Ramos (cell line): Measurements from ENCODE around the gene ACTN1.

Experiments used
- in situ Hi-C: fragments of 300-500 bp; cut with MboI; formaldehyde crosslinking; loops from one replicate; pipeline ENCODE4 v1.14.3; 2022; ENCODE audit warnings: low sequenced_read_pairs; ENCODE audit not compliant: unreplicated experiment

Gene ACTN1

GRCh38 chr14:68955164-68955850 is 23.8 kb downstream of the ACTN1 start:
- in situ Hi-C loops = no loop called here

GRCh38 chr14:68953196-68953555 is 25.9 kb downstream of the ACTN1 start:
- in situ Hi-C loops = no loop called here

- in situ Hi-C loops = no loop called here
Observed at GRCh38 chr14:68952531-68953195, 26.4 kb downstream of the ACTN1 start.

GRCh38 chr14:68951800-68952530 is 27.1 kb downstream of the ACTN1 start:
- in situ Hi-C loops = no loop called here

GRCh38 chr14:68951035-68951797 is 27.9 kb downstream of the ACTN1 start:
- in situ Hi-C loops = no loop called here

GRCh38 chr14:68950111-68950510 is 29.0 kb downstream of the ACTN1 start:
- in situ Hi-C loops = no loop called here

GRCh38 chr14:68949601-68949965 is 29.5 kb downstream of the ACTN1 start:
- in situ Hi-C loops = no loop called here

GRCh38 chr14:68948686-68949600 is 30.2 kb downstream of the ACTN1 start:
- in situ Hi-C loops = no loop called here

- in situ Hi-C loops = no loop called here
Observed at GRCh38 chr14:68947802-68948201, 31.3 kb downstream of the ACTN1 start.

GRCh38 chr14:68946489-68946822 is 32.6 kb downstream of the ACTN1 start:
- in situ Hi-C loops = no loop called here

GRCh38 chr14:68945585-68946488 is 33.3 kb downstream of the ACTN1 start:
- in situ Hi-C loops = no loop called here

GRCh38 chr14:68945190-68945584 is 33.9 kb downstream of the ACTN1 start:
- in situ Hi-C loops = no loop called here

- in situ Hi-C loops = no loop called here
Observed at GRCh38 chr14:68944162-68944561, 34.9 kb downstream of the ACTN1 start.

- in situ Hi-C loops = no loop called here
Observed at GRCh38 chr14:68943107-68943506, 36.0 kb downstream of the ACTN1 start.

- in situ Hi-C loops = no loop called here
Observed at GRCh38 chr14:68942296-68943035, 36.6 kb downstream of the ACTN1 start.

GRCh38 chr14:68941820-68942219 is 37.3 kb downstream of the ACTN1 start:
- in situ Hi-C loops = no loop called here

GRCh38 chr14:68940614-68941185 is 38.4 kb downstream of the ACTN1 start:
- in situ Hi-C loops = no loop called here
